A673 (cell line): Measurements from ENCODE around the gene CUBN. TPM values are rescaled to one million over a fixed set of nuclear protein-coding genes. Genes with fewer than 3 reads are reported as not detected.

Experiments
- BruUV-seq: library from RNA; stranded (reverse); fragments of 400-500 nt; replicated peaks from 2 replicates; lab custom pipeline; 2021; lab: Mats Ljungman, UMichigan
- CTCF ChIA-PET: fragments of 300-600 bp; sonication (Branson Sonifier 250); formaldehyde crosslinking; loops from one replicate; lab custom pipeline; 2022; ENCODE audit warnings: antibody characterized with exemption; lab: Charles Lee
- POLR2A ChIA-PET: fragments of 300-600 bp; sonication (Branson Sonifier 250); formaldehyde crosslinking; loops from one replicate; lab custom pipeline; 2022; ENCODE audit warnings: antibody characterized with exemption; ENCODE audit not compliant: low non-redundant PET; lab: Charles Lee
- DNase-seq: peaks from one replicate; pipeline ENCODE4 v3.0.0-alpha.2; 2015; ENCODE audit warnings: low spot score
- H3K27ac ChIP-seq: fragments of 200-600 bp; sonication (generic); 2 replicates; pipeline ENCODE4 v1.5.1; 2016; ENCODE audit warnings: mixed run types, low read depth, mild to moderate bottlenecking, mixed read lengths, antibody characterized with exemption, low read length; ENCODE audit not compliant: poor library complexity, severe bottlenecking
- H3K27me3 ChIP-seq: fragments of 200-600 bp; sonication (generic); replicated peaks from 2 replicates; pipeline ENCODE4 v1.6.1; 2017; ENCODE audit warnings: mixed run types, low read depth, mild to moderate bottlenecking, mixed read lengths, antibody characterized with exemption, low read length; ENCODE audit not compliant: insufficient read depth, poor library complexity
- H3K36me3 ChIP-seq: fragments of 200-600 bp; sonication (generic); 2 replicates; pipeline ENCODE4 v1.6.1; 2016; ENCODE audit warnings: mixed run types, mild to moderate bottlenecking, mixed read lengths, antibody characterized with exemption, low read length; ENCODE audit not compliant: insufficient read depth, poor library complexity, severe bottlenecking
- H3K4me1 ChIP-seq: fragments of 200-600 bp; sonication (generic); 2 replicates; pipeline ENCODE4 v1.6.1; 2017; ENCODE audit warnings: mixed run types, mild to moderate bottlenecking, mixed read lengths, antibody characterized with exemption, low read length; ENCODE audit not compliant: insufficient read depth, poor library complexity, severe bottlenecking
- H3K4me3 ChIP-seq: fragments of 200-600 bp; sonication (generic); 2 replicates; pipeline ENCODE4 v1.5.1; 2016; ENCODE audit warnings: low read depth, mixed run types, mild to moderate bottlenecking, mixed read lengths, low read length; ENCODE audit not compliant: poor library complexity, severe bottlenecking
- H3K9me3 ChIP-seq: fragments of 200-600 bp; sonication (generic); 2 replicates; pipeline ENCODE4 v1.6.1; 2016; ENCODE audit warnings: mixed run types, low read depth, mild to moderate bottlenecking, mixed read lengths, antibody characterized with exemption, low read length; ENCODE audit not compliant: poor library complexity, severe bottlenecking
- CTCF ChIP-seq: fragments of 300-800, 200-600 bp; sonication (generic); conservative IDR thresholded peaks from 2 replicates; pipeline ENCODE4 v1.5.1; 2017; ENCODE audit warnings: low read depth, mild to moderate bottlenecking, antibody characterized with exemption, low read length, moderate library complexity, mixed read lengths
- EZH2 ChIP-seq: fragments of 200-600 bp; sonication (generic); IDR thresholded peaks from 2 replicates; pipeline ENCODE4 v1.6.1; 2017; ENCODE audit warnings: borderline replicate concordance, low read depth, mild to moderate bottlenecking, mixed read lengths, antibody characterized with exemption, low read length; ENCODE audit not compliant: poor library complexity, severe bottlenecking
- intact Hi-C: fragments of 100-400 bp; cut with micrococcal nuclease; formaldehyde crosslinking; loops from one replicate; pipeline ENCODE4 v1.10.0; 2022; ENCODE audit not compliant: unreplicated experiment
- total RNA-seq: library from RNA; stranded (reverse); gene quantifications from 2 replicates; pipeline ENCODE4 v1.2.3, GENCODE V29; 2021

Gene CUBN
- total RNA-seq, 1 experiment from 2014 or later = 3.4 TPM

GRCh38 chr10:17001297-17001744 lies 128.3 kb downstream of the CUBN start:
- H3K4me1 ChIP-seq = peaks cover 20% of the 10 kb centered on the region
- intact Hi-C loops = no loop called here
- BruUV-seq = no TSS peak
- no peak overlapping the region for H3K4me3 ChIP-seq
- H3K36me3 ChIP-seq = no peaks in the 10 kb centered on the region
- no peaks in the 10 kb centered on the region for H3K27me3 ChIP-seq
- no peaks in the 10 kb centered on the region for H3K9me3 ChIP-seq
- TF ChIP-seq EZH2 = no peak
- no peak for TF ChIP-seq CTCF
- H3K27ac ChIP-seq = no peak overlapping the region
- no peak for DNase-seq
- CTCF ChIA-PET = no interaction called here
- POLR2A ChIA-PET = no interaction called here

GRCh38 chr10:16999665-17000451 lies 129.8 kb downstream of the CUBN start:
- no peak overlapping the region for H3K27ac ChIP-seq
- H3K9me3 ChIP-seq = no peaks in the 10 kb centered on the region
- H3K27me3 ChIP-seq = no peaks in the 10 kb centered on the region
- peaks cover 26% of the 10 kb centered on the region for H3K4me1 ChIP-seq
- DNase-seq = no peak
- TF ChIP-seq EZH2 (no peak), CTCF (no peak)
- no TSS peak for BruUV-seq
- intact Hi-C loops = no loop called here
- H3K4me3 ChIP-seq = no peak overlapping the region
- no peaks in the 10 kb centered on the region for H3K36me3 ChIP-seq
- ChIA-PET POLR2A (no interaction called here), CTCF (no interaction called here)

- H3K27ac ChIP-seq = peak overlapping the region; percentile 31
- no peaks in the 10 kb centered on the region for H3K9me3 ChIP-seq
- no peak overlapping the region for H3K4me3 ChIP-seq
- BruUV-seq = no TSS peak
- peak; percentile 29 for DNase-seq
- intact Hi-C loops = no loop called here
- H3K4me1 ChIP-seq = peaks cover 12% of the 10 kb centered on the region
- CTCF ChIA-PET = no interaction called here
- no peaks in the 10 kb centered on the region for H3K27me3 ChIP-seq
- POLR2A ChIA-PET = no interaction called here
- H3K36me3 ChIP-seq = no peaks in the 10 kb centered on the region
- TF ChIP-seq EZH2 (no peak), CTCF (no peak)
These were observed 133.1 kb downstream of the CUBN start for GRCh38 chr10:16996530-16996964.
